NOMO-1 treated with dmso at 0.1 percent for 144 hours (cell line): ENCODE measurements around the gene JAG1.
"Not testable (repeated sequence)": the region's sequence is repeated elsewhere in the genome, so short reads cannot be mapped to it uniquely, and the experiment has no call there.

Experiments
- DNase-seq: peaks from one replicate; lab custom pipeline; 2025; ENCODE audit not compliant: unreplicated experiment; lab: John Stamatoyannopoulos, UW

JAG1 gene

GRCh38 chr20:10613911-10614310 lies 59.9 kb downstream of the JAG1 start:
- DNase-seq, result no peak

- not testable (repeated sequence) for DNase-seq
These were observed 60.4 kb downstream of the JAG1 start for GRCh38 chr20:10613426-10613825.

GRCh38 chr20:10611357-10611756 lies 62.4 kb downstream of the JAG1 start:
- DNase-seq, result no peak

GRCh38 chr20:10610251-10610650 lies 63.5 kb downstream of the JAG1 start:
- no peak for DNase-seq

GRCh38 chr20:10609770-10610169 lies 64.0 kb downstream of the JAG1 start:
- no peak for DNase-seq

- DNase-seq, result no peak
These were observed 64.5 kb downstream of the JAG1 start for GRCh38 chr20:10609276-10609675.

- no peak for DNase-seq
These were observed 68.1 kb downstream of the JAG1 start for GRCh38 chr20:10605547-10606195.

- DNase-seq, result no peak
These were observed 68.8 kb downstream of the JAG1 start for GRCh38 chr20:10604865-10605440.

- no peak for DNase-seq
These were observed 69.6 kb downstream of the JAG1 start for GRCh38 chr20:10603971-10604864.

- no peak for DNase-seq
These were observed 70.4 kb downstream of the JAG1 start for GRCh38 chr20:10603378-10603777.

- no peak for DNase-seq
These were observed 71.5 kb downstream of the JAG1 start for GRCh38 chr20:10602221-10602871.

- DNase-seq, result no peak
These were observed 76.2 kb downstream of the JAG1 start for GRCh38 chr20:10597637-10598036.

- DNase-seq, result no peak
These were observed 77.1 kb downstream of the JAG1 start for GRCh38 chr20:10596710-10597121.

GRCh38 chr20:10595985-10596384 lies 77.8 kb downstream of the JAG1 start:
- DNase-seq, result no peak

- DNase-seq, result no peak
These were observed 78.5 kb downstream of the JAG1 start for GRCh38 chr20:10595266-10595665.

GRCh38 chr20:10594296-10594868 lies 79.4 kb downstream of the JAG1 start:
- DNase-seq, result no peak

- DNase-seq, result no peak
These were observed 81.8 kb downstream of the JAG1 start for GRCh38 chr20:10591946-10592521.

- no peak for DNase-seq
These were observed 82.7 kb downstream of the JAG1 start for GRCh38 chr20:10590950-10591671.

- not testable (repeated sequence) for DNase-seq
These were observed 83.4 kb downstream of the JAG1 start for GRCh38 chr20:10590446-10590845.
